ENCODE measurements around the gene UVRAG. TPM values are rescaled to one million over a fixed set of nuclear protein-coding genes. Genes with fewer than 3 reads are reported as not detected.

The UVRAG gene
- total and polyA plus RNA-seq, 2 of the 13 experiments (the other 11 are each of a cell fraction or from before 2014, with no cell fraction given), result 9.7 to 17.3 TPM

DNA sequence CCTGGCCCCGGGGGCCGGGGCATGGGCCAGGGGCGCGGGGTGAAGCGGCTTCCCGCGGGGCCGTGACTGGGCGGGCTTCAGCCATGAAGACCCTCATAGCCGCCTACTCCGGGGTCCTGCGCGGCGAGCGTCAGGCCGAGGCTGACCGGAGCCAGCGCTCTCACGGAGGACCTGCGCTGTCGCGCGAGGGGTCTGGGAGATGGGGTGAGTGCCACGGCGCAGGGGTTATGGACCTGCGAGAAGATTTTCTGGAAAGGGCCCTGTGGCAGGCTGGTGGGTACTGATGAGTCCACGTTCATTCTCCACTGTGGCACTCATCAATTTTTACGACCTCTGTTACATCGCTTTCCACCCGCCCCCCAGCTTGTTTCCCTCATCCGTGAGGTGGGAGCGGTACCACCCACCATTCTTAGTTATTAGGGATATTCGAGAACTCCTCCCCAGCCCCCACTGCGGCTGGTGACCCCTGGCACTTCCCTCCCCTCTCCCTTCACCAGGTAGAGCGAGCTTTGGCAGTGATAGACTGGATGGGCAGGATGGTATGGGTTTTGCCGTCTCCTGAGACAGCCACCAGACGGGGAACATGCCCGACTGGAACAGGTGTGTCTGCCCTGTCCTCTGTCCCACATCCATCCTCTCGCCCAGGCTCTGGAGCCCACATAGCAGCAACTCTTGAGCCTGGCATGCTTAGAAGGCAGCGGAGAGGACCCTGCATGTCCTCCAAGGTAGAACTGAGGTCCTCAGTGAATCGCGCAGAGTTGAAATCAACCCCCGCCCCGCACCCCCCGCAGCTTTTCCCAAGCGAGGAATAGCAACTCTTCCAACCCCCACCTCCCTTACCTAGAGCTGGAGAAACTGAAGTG lies 45.9 kb upstream of the UVRAG start (continued):
- TF ChIP-seq, protein P1, sequence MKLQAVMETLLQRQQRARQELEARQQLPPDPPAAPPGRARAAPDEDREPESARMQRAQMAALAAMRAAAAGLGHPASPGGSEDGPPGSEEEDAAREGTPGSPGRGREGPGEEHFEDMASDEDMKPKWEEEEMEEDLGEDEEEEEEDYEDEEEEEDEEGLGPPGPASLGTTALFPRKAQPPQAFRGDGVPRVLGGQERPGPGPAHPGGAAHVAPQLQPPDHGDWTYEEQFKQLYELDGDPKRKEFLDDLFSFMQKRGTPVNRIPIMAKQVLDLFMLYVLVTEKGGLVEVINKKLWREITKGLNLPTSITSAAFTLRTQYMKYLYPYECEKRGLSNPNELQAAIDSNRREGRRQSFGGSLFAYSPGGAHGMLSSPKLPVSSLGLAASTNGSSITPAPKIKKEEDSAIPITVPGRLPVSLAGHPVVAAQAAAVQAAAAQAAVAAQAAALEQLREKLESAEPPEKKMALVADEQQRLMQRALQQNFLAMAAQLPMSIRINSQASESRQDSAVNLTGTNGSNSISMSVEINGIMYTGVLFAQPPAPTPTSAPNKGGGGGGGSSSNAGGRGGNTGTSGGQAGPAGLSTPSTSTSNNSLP (IDR thresholded peaks at IDR 0.05; ENCODE audit: low read depth, low read length), result no peak
- TF ChIP-seq AGO2 (optimal IDR thresholded peaks at IDR 0.05; ENCODE audit: low read depth, low read length), result peak; percentile 67
- TF ChIP-seq, protein P2, sequence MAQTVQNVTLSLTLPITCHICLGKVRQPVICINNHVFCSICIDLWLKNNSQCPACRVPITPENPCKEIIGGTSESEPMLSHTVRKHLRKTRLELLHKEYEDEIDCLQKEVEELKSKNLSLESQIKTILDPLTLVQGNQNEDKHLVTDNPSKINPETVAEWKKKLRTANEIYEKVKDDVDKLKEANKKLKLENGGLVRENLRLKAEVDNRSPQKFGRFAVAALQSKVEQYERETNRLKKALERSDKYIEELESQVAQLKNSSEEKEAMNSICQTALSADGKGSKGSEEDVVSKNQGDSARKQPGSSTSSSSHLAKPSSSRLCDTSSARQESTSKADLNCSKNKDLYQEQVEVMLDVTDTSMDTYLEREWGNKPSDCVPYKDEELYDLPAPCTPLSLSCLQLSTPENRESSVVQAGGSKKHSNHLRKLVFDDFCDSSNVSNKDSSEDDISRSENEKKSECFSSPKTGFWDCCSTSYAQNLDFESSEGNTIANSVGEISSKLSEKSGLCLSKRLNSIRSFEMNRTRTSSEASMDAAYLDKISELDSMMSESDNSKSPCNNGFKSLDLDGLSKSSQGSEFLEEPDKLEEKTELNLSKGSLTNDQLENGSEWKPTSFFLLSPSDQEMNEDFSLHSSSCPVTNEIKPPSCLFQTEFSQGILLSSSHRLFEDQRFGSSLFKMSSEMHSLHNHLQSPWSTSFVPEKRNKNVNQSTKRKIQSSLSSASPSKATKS (CRISPR knock-in tag; IDR thresholded peaks at IDR 0.05), result no peak
- no peak; the same call in 1 of the 2 replicates for TF ChIP-seq ZNF558 (CRISPR knock-in tag; IDR thresholded peaks at IDR 0.05; ENCODE audit: borderline replicate concordance)
- no peak for TF ChIP-seq FOXP1 (IDR thresholded peaks at IDR 0.05)
- no peak for TF ChIP-seq FOXP1 (CRISPR knock-in tag; IDR thresholded peaks at IDR 0.05)
- TF ChIP-seq, protein P3, sequence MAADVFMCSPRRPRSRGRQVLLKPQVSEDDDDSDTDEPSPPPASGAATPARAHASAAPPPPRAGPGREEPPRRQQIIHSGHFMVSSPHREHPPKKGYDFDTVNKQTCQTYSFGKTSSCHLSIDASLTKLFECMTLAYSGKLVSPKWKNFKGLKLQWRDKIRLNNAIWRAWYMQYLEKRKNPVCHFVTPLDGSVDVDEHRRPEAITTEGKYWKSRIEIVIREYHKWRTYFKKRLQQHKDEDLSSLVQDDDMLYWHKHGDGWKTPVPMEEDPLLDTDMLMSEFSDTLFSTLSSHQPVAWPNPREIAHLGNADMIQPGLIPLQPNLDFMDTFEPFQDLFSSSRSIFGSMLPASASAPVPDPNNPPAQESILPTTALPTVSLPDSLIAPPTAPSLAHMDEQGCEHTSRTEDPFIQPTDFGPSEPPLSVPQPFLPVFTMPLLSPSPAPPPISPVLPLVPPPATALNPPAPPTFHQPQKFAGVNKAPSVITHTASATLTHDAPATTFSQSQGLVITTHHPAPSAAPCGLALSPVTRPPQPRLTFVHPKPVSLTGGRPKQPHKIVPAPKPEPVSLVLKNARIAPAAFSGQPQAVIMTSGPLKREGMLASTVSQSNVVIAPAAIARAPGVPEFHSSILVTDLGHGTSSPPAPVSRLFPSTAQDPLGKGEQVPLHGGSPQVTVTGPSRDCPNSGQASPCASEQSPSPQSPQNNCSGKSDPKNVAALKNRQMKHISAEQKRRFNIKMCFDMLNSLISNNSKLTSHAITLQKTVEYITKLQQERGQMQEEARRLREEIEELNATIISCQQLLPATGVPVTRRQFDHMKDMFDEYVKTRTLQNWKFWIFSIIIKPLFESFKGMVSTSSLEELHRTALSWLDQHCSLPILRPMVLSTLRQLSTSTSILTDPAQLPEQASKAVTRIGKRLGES (CRISPR knock-in tag; IDR thresholded peaks at IDR 0.05; ENCODE audit: borderline replicate concordance), result no peak
- no peak for TF ChIP-seq FOXA1 (IDR thresholded peaks at IDR 0.05)
- TF ChIP-seq FOXA1 (CRISPR knock-in tag; IDR thresholded peaks at IDR 0.05), result no peak
- TF ChIP-seq SUZ12 (IDR thresholded peaks at IDR 0.05; ENCODE audit: low read depth, low read length), result no peak
- no peak for TF ChIP-seq ZSCAN30 (CRISPR knock-in tag; IDR thresholded peaks at IDR 0.05)
- no peak for TF ChIP-seq ZBTB20 (CRISPR knock-in tag; IDR thresholded peaks at IDR 0.05; ENCODE audit: borderline replicate concordance, low read depth)

All from HepG2 (cell line).